HepG2 (cell line): Measurements from ENCODE around the gene RASSF8. TPM values are rescaled to one million over a fixed set of nuclear protein-coding genes. Genes with fewer than 3 reads are reported as not detected.

Source experiments
- AHDC1 ChIP-seq: sonication (generic); formaldehyde crosslinking; IDR thresholded peaks from 2 replicates; pipeline ENCODE4 v1.5.1; 2020; ENCODE audit warnings: mild to moderate bottlenecking, missing genetic modification reagents, borderline replicate concordance
- HMGXB3 ChIP-seq: sonication (generic); formaldehyde crosslinking; IDR thresholded peaks from 2 replicates; pipeline ENCODE4 v1.4.0; 2020; ENCODE audit warnings: missing genetic modification reagents, borderline replicate concordance
- KDM1A ChIP-seq: IDR thresholded peaks from 2 replicates; pipeline ENCODE4 v1.6.1; 2016; ENCODE audit warnings: missing compliant biosample characterization
- NFIB ChIP-seq: sonication (generic); formaldehyde crosslinking; IDR thresholded peaks from 2 replicates; pipeline ENCODE4 v1.9.0; 2021; ENCODE audit warnings: missing genetic modification reagents, mild to moderate bottlenecking, borderline replicate concordance
- RBFOX2 ChIP-seq: fragments of 200-400 bp; formaldehyde crosslinking; IDR thresholded peaks from 2 replicates; pipeline ENCODE4 v1.6.1; 2017; ENCODE audit warnings: low read depth, mild to moderate bottlenecking, low read length
- SIN3B ChIP-seq: fragments of 150-350 bp; IDR thresholded peaks from 2 replicates; pipeline ENCODE4 v1.6.1; 2014; ENCODE audit warnings: low read length
- SIX4 ChIP-seq: sonication (generic); formaldehyde crosslinking; IDR thresholded peaks from 2 replicates; pipeline ENCODE4 v1.4.0; 2020; ENCODE audit warnings: missing genetic modification reagents
- SMAD3 ChIP-seq: sonication (generic); formaldehyde crosslinking; IDR thresholded peaks from 2 replicates; pipeline ENCODE4 v1.4.0; 2020; ENCODE audit warnings: missing genetic modification reagents
- TERF1 ChIP-seq: sonication (generic); formaldehyde crosslinking; IDR thresholded peaks from 2 replicates; pipeline ENCODE4 v1.8.0; 2022; ENCODE audit warnings: mild to moderate bottlenecking, missing genetic modification reagents, moderate library complexity
- XRCC5 ChIP-seq: fragments of 200-400 bp; formaldehyde crosslinking; optimal IDR thresholded peaks from 2 replicates; pipeline ENCODE3; 2017; ENCODE audit warnings: mild to moderate bottlenecking, low read length
- ZNF17 ChIP-seq: sonication (generic); formaldehyde crosslinking; IDR thresholded peaks from 2 replicates; pipeline ENCODE4 v1.5.0; 2020; ENCODE audit warnings: mild to moderate bottlenecking, missing genetic modification reagents
- ZSCAN20 ChIP-seq: sonication (generic); formaldehyde crosslinking; IDR thresholded peaks from 2 replicates; pipeline ENCODE4 v1.4.0; 2020; ENCODE audit warnings: missing genetic modification reagents, mild to moderate bottlenecking, borderline replicate concordance
- ZSCAN29 ChIP-seq: sonication (generic); formaldehyde crosslinking; conservative IDR thresholded peaks from 2 replicates; pipeline ENCODE4 v1.4.0; 2020; ENCODE audit warnings: mild to moderate bottlenecking, missing genetic modification reagents
- polyA plus RNA-seq, 8 experiments: library from polyadenylated mRNA; depleted of rRNA in 3 of 8; stranded (reverse) in 7 of 8; unstranded in 1 of 8; fragments of >200 nt; fragmentation: Illumina TruSeq in 4 of 8; extraction: Trizol in 4 of 8; gene quantifications; 2 replicates each; pipeline versions ENCODE4 v1.2.1 to v1.2.3, GENCODE V29; 2011 to 2016; ENCODE audit warnings: low read depth in 4 of 8, missing spikeins in 1 of 8, mixed read lengths in 1 of 8; ENCODE audit not compliant: insufficient read depth in 1 of 8
- total RNA-seq, 5 experiments: library from RNA; depleted of rRNA; stranded (reverse); fragments of >200 nt; fragmentation: Illumina TruSeq; extraction: Trizol; gene quantifications; 2 replicates each; pipeline ENCODE4 v1.2.3, GENCODE V29; 2016; ENCODE audit warnings: low read depth in 1 of 5
- TF ChIP-seq, protein P1 (sequence below): sonication (generic); formaldehyde crosslinking; IDR thresholded peaks from 2 replicates; pipeline ENCODE4 v1.9.0; 2021; ENCODE audit warnings: missing genetic modification reagents, borderline replicate concordance

The RASSF8 gene
- total and polyA plus RNA-seq, 2 of the 13 experiments (the other 11 are each of a cell fraction or from before 2014, with no cell fraction given), result 0.82 to 9.2 TPM

DNA sequence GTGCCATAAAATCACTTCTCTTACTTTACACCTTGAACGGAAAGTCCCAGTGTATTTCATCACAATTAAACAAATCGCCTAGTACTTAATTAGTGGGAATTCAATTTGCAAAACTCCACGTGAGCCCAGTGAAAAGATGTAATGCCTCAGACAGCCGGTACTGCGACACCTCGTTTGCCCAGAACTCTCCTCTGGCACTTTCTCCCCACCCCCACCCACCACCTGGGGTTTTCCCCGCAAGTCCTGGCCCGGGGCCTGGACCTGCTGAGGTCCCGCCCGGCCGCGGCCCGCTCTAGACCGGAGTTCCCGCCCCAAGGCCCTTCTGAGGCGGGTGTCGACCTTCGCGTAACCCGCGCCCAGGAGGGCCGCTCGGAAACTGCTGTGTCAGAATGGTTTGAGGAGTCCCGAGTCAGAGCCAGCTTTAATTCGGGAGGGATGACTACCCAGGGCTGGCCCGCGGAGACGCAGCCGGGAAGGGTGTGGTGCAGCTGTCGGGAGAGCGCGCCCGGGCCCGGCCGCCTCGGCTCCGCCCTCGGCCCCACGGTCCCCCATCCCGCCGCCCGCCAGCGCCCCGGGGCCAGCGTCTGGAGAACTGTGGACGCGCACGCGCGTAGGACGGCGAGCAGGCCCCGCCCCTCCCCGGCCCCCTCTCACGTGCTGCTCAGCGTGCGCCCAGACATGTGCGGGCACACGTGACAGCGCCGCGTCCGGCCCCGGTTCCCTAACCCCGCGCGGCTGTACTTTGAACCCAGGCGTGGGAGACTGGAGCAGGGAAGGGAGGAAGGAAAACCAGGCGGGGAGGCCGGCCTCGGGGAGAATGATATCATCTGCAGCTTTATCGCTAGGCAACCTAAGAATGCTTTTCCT is 155.6 kb downstream of the RASSF8 start (continued):
- TF ChIP-seq XRCC5, result peak; percentile 1
- TF ChIP-seq RBFOX2, result peak; percentile 71
- no peak for TF ChIP-seq KDM1A (CRISPR knock-in tag)
- TF ChIP-seq ZNF17 (CRISPR knock-in tag), result no peak
- TF ChIP-seq AHDC1, result peak; percentile 75
- no peak for TF ChIP-seq NFIB (CRISPR knock-in tag)
- TF ChIP-seq ZSCAN29 (CRISPR knock-in tag), result no peak; the same call in 1 of the 2 replicates
- no peak for TF ChIP-seq SIN3B
- no peak for TF ChIP-seq HMGXB3 (CRISPR knock-in tag)
- 0 out of 2 replicates have a peak, but pooled peaks have one; percentile 49 for TF ChIP-seq ZSCAN20 (CRISPR knock-in tag)
- TF ChIP-seq SIX4 (CRISPR knock-in tag), result no peak; the same call in 1 of the 2 replicates
- TF ChIP-seq, protein P1, sequence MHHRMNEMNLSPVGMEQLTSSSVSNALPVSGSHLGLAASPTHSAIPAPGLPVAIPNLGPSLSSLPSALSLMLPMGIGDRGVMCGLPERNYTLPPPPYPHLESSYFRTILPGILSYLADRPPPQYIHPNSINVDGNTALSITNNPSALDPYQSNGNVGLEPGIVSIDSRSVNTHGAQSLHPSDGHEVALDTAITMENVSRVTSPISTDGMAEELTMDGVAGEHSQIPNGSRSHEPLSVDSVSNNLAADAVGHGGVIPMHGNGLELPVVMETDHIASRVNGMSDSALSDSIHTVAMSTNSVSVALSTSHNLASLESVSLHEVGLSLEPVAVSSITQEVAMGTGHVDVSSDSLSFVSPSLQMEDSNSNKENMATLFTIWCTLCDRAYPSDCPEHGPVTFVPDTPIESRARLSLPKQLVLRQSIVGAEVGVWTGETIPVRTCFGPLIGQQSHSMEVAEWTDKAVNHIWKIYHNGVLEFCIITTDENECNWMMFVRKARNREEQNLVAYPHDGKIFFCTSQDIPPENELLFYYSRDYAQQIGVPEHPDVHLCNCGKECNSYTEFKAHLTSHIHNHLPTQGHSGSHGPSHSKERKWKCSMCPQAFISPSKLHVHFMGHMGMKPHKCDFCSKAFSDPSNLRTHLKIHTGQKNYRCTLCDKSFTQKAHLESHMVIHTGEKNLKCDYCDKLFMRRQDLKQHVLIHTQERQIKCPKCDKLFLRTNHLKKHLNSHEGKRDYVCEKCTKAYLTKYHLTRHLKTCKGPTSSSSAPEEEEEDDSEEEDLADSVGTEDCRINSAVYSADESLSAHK, result no peak
- peak; percentile 48; the same call in 1 of the 2 replicates for TF ChIP-seq SMAD3 (CRISPR knock-in tag)
- TF ChIP-seq TERF1 (CRISPR knock-in tag), result no peak
